AG09309 (cell line): ENCODE data around the gene PLCH2.

Experiments
- DNase-seq: peaks from one replicate; pipeline ENCODE4 v3.0.0-alpha.2; 2010; ENCODE audit warnings: low read depth
- H3K4me3 ChIP-seq: 2 replicates; pipeline ENCODE4 v1.5.1; 2011; ENCODE audit warnings: mild to moderate bottlenecking, low read depth, low read length, moderate library complexity; ENCODE audit not compliant: control insufficient read depth
- CTCF ChIP-seq: IDR thresholded peaks from 2 replicates; pipeline ENCODE4 v1.5.1; 2011; ENCODE audit warnings: mild to moderate bottlenecking, low read depth, low read length, inconsistent platforms; ENCODE audit not compliant: insufficient read depth, control insufficient read depth; ENCODE audit errors: missing control alignments

Gene PLCH2

GRCh38 chr1:2533365-2533764, 57.3 kb downstream of the PLCH2 start:
- no peak overlapping the region for H3K4me3 ChIP-seq
- no peak for DNase-seq
- TF ChIP-seq CTCF: no peak

GRCh38 chr1:2534315-2534686, 58.2 kb downstream of the PLCH2 start:
- no peak for DNase-seq
- no peak for TF ChIP-seq CTCF
- H3K4me3 ChIP-seq: no peak overlapping the region

- no peak overlapping the region for H3K4me3 ChIP-seq
- TF ChIP-seq CTCF: no peak
- DNase-seq: no peak
These were observed 58.8 kb downstream of the PLCH2 start for GRCh38 chr1:2534687-2535441.

GRCh38 chr1:2535455-2535854, 59.4 kb downstream of the PLCH2 start:
- no peak for TF ChIP-seq CTCF
- no peak overlapping the region for H3K4me3 ChIP-seq
- no peak for DNase-seq

- H3K4me3 ChIP-seq: no peak overlapping the region
- TF ChIP-seq CTCF: no peak
- DNase-seq: no peak
These were observed 59.9 kb downstream of the PLCH2 start for GRCh38 chr1:2535981-2536380.

GRCh38 chr1:2537784-2538115, 61.7 kb downstream of the PLCH2 start:
- H3K4me3 ChIP-seq: no peak overlapping the region
- TF ChIP-seq CTCF: no peak
- no peak for DNase-seq
